GM18861 (cell line): Measurements from ENCODE around the gene COL8A1.

Source experiments
- ATAC-seq: cut with Tn5 transposase; IDR thresholded peaks from one replicate; pipeline ENCODE4 v1.9.1; 2021; ENCODE audit not compliant: unreplicated experiment

Gene COL8A1

GRCh38 chr3:99668044-99668443 is 29.6 kb downstream of the COL8A1 start:
- no peak for ATAC-seq

GRCh38 chr3:99669879-99670555 is 31.6 kb downstream of the COL8A1 start:
- ATAC-seq = no peak

- ATAC-seq = no peak
Measured at GRCh38 chr3:99670556-99670950, 32.2 kb downstream of the COL8A1 start.

GRCh38 chr3:99674086-99674789 is 35.8 kb downstream of the COL8A1 start:
- no peak for ATAC-seq

- ATAC-seq = no peak
Measured at GRCh38 chr3:99678023-99678422, 39.6 kb downstream of the COL8A1 start.

- ATAC-seq = no peak
Measured at GRCh38 chr3:99678896-99679295, 40.5 kb downstream of the COL8A1 start.

GRCh38 chr3:99681512-99681911 is 43.1 kb downstream of the COL8A1 start:
- no peak for ATAC-seq

GRCh38 chr3:99681976-99682375 is 43.6 kb downstream of the COL8A1 start:
- no peak for ATAC-seq

GRCh38 chr3:99683465-99683864 is 45.1 kb downstream of the COL8A1 start:
- ATAC-seq = no peak

- ATAC-seq = no peak
Measured at GRCh38 chr3:99683876-99684275, 45.5 kb downstream of the COL8A1 start.

- no peak for ATAC-seq
Measured at GRCh38 chr3:99684644-99685043, 46.2 kb downstream of the COL8A1 start.

GRCh38 chr3:99686469-99686868 is 48.1 kb downstream of the COL8A1 start:
- ATAC-seq = no peak

GRCh38 chr3:99686955-99687612 is 48.7 kb downstream of the COL8A1 start:
- ATAC-seq = peak; percentile 70

- ATAC-seq = no peak
Measured at GRCh38 chr3:99690761-99691369, 52.5 kb downstream of the COL8A1 start.

GRCh38 chr3:99693636-99694035 is 55.2 kb downstream of the COL8A1 start:
- no peak for ATAC-seq

- ATAC-seq = no peak
Measured at GRCh38 chr3:99696497-99696896, 58.1 kb downstream of the COL8A1 start.

- no peak for ATAC-seq
Measured at GRCh38 chr3:99697250-99697649, 58.9 kb downstream of the COL8A1 start.

GRCh38 chr3:99698932-99699331 is 60.5 kb downstream of the COL8A1 start:
- no peak for ATAC-seq

- ATAC-seq = no peak
Measured at GRCh38 chr3:99699841-99700240, 61.4 kb downstream of the COL8A1 start.

- ATAC-seq = no peak
Measured at GRCh38 chr3:99700631-99701268, 62.4 kb downstream of the COL8A1 start.
